ENCODE measurements around the gene ST3GAL5.

Gene ST3GAL5

DNA sequence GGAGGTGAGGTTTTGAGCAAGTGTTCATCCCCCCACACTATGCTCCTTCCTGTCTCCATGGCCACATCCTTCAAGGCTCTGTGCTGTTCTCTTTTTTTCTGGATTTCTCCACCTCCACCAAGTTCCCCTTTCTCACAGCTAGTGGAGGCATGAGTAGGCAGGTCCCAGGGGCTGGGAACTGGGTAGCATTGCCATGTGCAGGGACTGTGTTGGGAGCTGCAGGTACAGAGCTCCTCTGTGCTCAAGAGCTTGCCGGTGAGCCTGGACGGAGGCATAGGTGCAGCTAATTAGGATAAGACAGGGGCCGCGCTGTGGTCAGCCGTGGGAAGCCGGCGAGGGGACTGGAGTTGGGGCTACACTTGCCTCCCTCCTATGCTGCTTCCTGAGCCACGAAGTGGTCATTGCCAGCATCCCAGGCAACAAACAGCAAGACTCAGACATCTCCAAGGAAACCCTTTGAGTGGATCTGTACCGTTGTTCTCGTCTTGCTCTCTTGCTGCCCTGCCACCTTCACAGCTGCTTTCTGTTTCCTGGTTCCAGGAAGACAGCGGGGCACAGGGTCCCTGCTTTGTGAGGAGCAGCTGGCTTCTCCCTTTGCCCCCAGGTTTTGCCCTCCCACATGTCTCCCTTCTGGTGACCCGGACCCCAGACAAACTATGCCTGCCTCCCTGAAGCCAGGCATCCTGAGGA lies 98.1 kb downstream of the ST3GAL5 start:
- no peak for DNase-seq (ENCODE audit: low spot score)
- no peak for FAIRE-seq

DNA sequence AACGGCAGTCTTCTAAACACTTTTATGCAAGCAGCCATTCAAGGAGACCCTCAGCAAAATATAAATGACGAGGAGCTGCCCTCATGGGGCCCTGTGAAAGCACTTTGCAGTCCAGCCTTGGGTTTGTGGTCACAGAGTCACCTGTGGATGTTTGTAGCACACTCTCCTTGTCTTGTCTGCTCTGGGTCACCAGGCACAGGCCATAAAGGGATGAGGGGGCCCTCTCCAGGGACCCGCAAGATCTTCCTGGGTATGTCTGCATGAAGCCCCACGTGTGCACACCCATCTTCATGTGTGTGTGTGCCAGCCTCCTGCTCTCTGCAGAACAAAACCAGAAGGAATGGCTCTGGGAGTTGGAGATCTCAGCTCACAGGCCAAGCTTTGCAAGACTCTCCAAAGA lies 98.8 kb downstream of the ST3GAL5 start:
- FAIRE-seq (no peak), DNase-seq (ENCODE audit: low spot score) (no peak)

DNA sequence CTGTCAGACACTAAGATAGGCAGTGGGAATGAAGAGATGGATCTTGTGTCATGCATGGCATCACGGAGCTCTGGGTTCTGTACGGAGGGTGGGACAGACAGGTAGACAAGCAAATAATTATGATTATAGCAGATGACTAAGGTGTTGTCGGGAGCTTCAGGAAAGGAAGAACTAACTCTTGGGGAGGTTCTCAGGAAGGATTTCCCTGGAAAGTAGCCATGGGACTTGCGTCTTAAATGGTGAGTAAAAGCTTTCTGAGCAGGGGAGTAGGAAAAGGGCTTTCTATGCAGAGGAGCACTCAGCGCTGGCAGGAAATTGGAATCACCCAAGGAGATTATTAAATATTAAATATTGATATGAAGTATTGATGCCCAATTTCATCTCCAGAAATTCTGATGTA lies 99.5 kb downstream of the ST3GAL5 start:
- FAIRE-seq: no peak
- DNase-seq (ENCODE audit: low spot score): no peak

DNA sequence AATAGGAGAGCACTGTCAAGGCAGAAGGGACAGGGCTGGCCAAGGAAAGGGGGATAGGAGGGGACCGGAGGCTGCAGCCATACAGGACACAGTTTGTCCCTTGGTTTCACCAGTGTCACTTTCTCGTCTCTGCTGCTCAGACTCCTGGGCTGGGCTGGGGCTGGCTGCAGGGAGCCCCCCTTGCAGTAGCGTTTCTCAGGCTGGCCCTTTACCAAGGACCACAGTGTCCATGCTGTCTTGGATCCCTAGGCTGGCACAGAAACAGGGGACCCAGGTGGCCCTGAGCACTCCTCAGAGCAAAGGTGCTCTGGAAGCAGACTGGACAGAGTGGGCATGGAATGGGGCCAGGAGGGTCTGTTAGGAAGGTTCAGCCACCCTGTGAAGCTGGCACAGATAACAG lies 100.2 kb downstream of the ST3GAL5 start:
- no peak for FAIRE-seq
- no peak for DNase-seq (ENCODE audit: low spot score)

DNA sequence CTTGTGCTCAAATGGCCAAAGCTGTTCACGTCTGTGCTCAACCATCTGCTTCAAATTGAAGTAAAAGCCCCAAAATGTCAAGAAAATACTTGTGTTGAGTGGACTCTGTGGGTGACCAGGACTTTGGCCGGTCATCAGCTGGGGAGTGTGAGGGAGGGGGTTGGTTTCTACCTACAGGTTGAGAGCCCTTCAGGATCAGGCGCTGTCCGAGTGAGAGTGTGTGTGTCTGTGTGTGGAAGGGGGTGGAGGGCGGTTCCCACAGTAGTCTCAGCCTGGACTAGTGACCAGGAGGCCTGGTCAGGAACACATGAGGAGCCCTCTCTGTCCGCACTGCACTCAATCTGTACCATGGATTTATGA lies 100.8 kb downstream of the ST3GAL5 start:
- DNase-seq (ENCODE audit: low spot score): no peak
- FAIRE-seq: no peak

DNA sequence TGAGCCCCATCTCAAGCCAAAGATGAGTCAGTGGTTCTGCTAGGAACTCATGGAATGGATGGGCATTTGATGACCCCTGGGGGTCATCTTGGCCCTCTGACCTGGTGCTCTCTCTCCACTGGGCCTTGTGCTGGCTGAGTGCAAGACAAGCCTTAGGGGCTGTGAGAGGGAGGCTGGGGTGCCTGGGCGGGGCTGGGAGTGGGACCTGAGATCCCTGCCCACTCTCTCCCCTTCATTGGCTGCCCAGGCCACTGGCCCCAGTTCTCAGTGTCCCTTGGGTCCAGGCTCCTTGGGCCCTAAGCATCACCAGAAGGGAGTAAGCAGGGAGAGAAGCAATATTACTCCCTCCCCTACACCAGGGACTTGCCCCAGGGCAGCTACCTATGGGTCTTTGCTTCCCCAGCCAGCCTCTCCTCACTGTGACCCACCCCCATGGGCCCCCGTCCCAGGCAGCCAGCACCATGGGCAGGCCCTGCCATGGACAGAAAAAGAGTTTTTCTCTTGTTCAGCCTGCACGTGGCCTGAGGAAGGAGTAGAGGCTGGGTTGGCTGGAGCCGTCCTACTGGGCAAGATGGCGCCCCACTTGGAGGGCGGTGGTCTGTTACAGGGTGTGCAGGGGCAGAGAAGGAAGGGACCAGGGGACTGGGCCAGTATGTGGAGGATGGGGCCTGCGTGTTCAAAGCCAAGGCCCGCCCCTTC lies 101.4 kb downstream of the ST3GAL5 start:
- FAIRE-seq (no peak), DNase-seq (ENCODE audit: low spot score) (no peak)

All from urothelium cell line (cell line).